HCT116 (cell line): Measurements from ENCODE around the gene LMTK3. TPM values are rescaled to one million over a fixed set of nuclear protein-coding genes. Genes with fewer than 3 reads are reported as not detected.

Experiments used
- ATAC-seq: fragments of 200-7000 bp; cut with Tn5 transposase; 2 replicates; pipeline ENCODE4 v1.9.1; 2020; ENCODE audit warnings: mild to moderate bottlenecking, moderate library complexity
- BruUV-seq: library from RNA; stranded (reverse); fragments of 400-500 nt; replicated peaks from 2 replicates; lab custom pipeline; 2021; lab: Mats Ljungman, UMichigan
- CTCF ChIA-PET: fragments of 300-600 bp; sonication (Branson Sonifier 250); formaldehyde crosslinking; loops from one replicate; lab custom pipeline; 2021; ENCODE audit warnings: antibody characterized with exemption; lab: Charles Lee
- POLR2A ChIA-PET: fragments of 300-600, 350-600 bp; sonication (Branson Sonifier 250); formaldehyde crosslinking; loops from one replicate; lab custom pipeline; 2021; ENCODE audit warnings: antibody characterized with exemption; lab: Charles Lee
- RAD21 ChIA-PET, 2 experiments: fragments of 300-600 bp; sonication (Branson Sonifier 250); formaldehyde crosslinking; loops; one replicate each; lab custom pipeline; 2023; ENCODE audit warnings: low total read pairs in 2 of 2; ENCODE audit not compliant: uncharacterized antibody in 2 of 2, unreplicated experiment in 2 of 2, low non-redundant PET in 1 of 2; lab: Charles Lee
- DNase-seq: peaks from one replicate; pipeline ENCODE4 v3.0.0-alpha.2; 2010; ENCODE audit warnings: low read depth, low spot score
- H2AFZ ChIP-seq: fragments of 200-600 bp; shearing (Covaris generic), sonication (generic); 2 replicates; pipeline ENCODE4 v1.6.1; 2017; ENCODE audit warnings: low read depth, mixed run types, mixed read lengths, antibody characterized with exemption, low read length; ENCODE audit not compliant: poor library complexity, severe bottlenecking
- H3K27ac ChIP-seq: 2 replicates; pipeline ENCODE4 v1.5.1; 2012; ENCODE audit warnings: low read depth, low read length
- H3K27me3 ChIP-seq: fragments of 200-600 bp; sonication (generic); 2 replicates; pipeline ENCODE4 v1.6.1; 2016; ENCODE audit warnings: mixed run types, low read length, mixed read lengths; ENCODE audit not compliant: insufficient read depth
- H3K36me3 ChIP-seq, 2 experiments: fragments of 200-500 bp in 1 of 2; fragments of 200-600 bp in 1 of 2; sonication (Bioruptor generic) in 1 of 2; sonication (generic) in 1 of 2; 2 replicates each; pipeline versions ENCODE4 v1.5.1 to v1.6.1; 2014 to 2016; ENCODE audit warnings: low read length in 2 of 2, inconsistent platforms in 1 of 2, mixed read lengths in 1 of 2, mixed run types in 1 of 2; ENCODE audit not compliant: insufficient read depth in 2 of 2, control insufficient read depth in 1 of 2
- H3K4me1 ChIP-seq, 2 experiments: fragments of 200-600 bp in 1 of 2; sonication (generic) in 1 of 2; 2 replicates each; pipeline versions ENCODE4 v1.5.1 to v1.6.1; 2012 to 2017; ENCODE audit warnings: low read length in 2 of 2, inconsistent platforms in 1 of 2, mild to moderate bottlenecking in 1 of 2, mixed read lengths in 1 of 2, mixed run types in 1 of 2, moderate library complexity in 1 of 2; ENCODE audit not compliant: insufficient read depth in 2 of 2, control insufficient read depth in 1 of 2
- H3K4me2 ChIP-seq: fragments of 200-600 bp; sonication (generic); 2 replicates; pipeline ENCODE4 v1.6.1; 2017; ENCODE audit warnings: mixed run types, low read length, mixed read lengths
- H3K4me3 ChIP-seq, 2 experiments: fragments of 200-600 bp in 1 of 2; sonication (generic) in 1 of 2; replicated peaks in 1 of 2; 2 replicates each; pipeline ENCODE4 v1.5.1; 2011 to 2016; ENCODE audit warnings: low read length in 2 of 2, control low read depth in 1 of 2, low read depth in 1 of 2, mild to moderate bottlenecking in 1 of 2, mixed read lengths in 1 of 2, mixed run types in 1 of 2
- H3K79me2 ChIP-seq: fragments of 200-600 bp; sonication (generic); 2 replicates; pipeline ENCODE4 v1.6.1; 2017; ENCODE audit warnings: mild to moderate bottlenecking, mixed run types, low read length, moderate library complexity, mixed read lengths; ENCODE audit not compliant: insufficient read depth
- H3K9ac ChIP-seq: fragments of 200-600 bp; sonication (generic); 2 replicates; pipeline ENCODE4 v1.6.1; 2016; ENCODE audit warnings: low read length, mixed read lengths
- H3K9me2 ChIP-seq: fragments of 200-600 bp; sonication (generic), shearing (Covaris generic); 2 replicates; pipeline ENCODE4 v1.6.1; 2017; ENCODE audit warnings: mixed run types, mild to moderate bottlenecking, moderate library complexity; ENCODE audit not compliant: insufficient read depth
- H3K9me3 ChIP-seq, 2 experiments: fragments of 200-500 bp in 1 of 2; fragments of 200-600 bp in 1 of 2; sonication (Bioruptor generic) in 1 of 2; sonication (generic) in 1 of 2; 2 replicates each; pipeline ENCODE4 v1.6.1; 2014 to 2017; ENCODE audit warnings: low read length in 2 of 2, mixed read lengths in 2 of 2, inconsistent platforms in 1 of 2, low read depth in 1 of 2, mild to moderate bottlenecking in 1 of 2, mixed run types in 1 of 2, moderate library complexity in 1 of 2; ENCODE audit not compliant: control insufficient read depth in 1 of 2, insufficient read depth in 1 of 2
- H4K20me1 ChIP-seq: fragments of 200-600 bp; sonication (generic), shearing (Covaris generic); 2 replicates; pipeline ENCODE4 v1.6.1; 2017; ENCODE audit warnings: mixed run types, mild to moderate bottlenecking, moderate library complexity; ENCODE audit not compliant: insufficient read depth
- EGR1 ChIP-seq: IDR thresholded peaks from 2 replicates; pipeline ENCODE4 v1.6.1; 2012; ENCODE audit warnings: low read depth
- FOSL1 ChIP-seq: IDR thresholded peaks from 2 replicates; pipeline ENCODE4 v1.6.1; 2012; ENCODE audit warnings: low read depth
- POLR2A ChIP-seq: IDR thresholded peaks from 2 replicates; pipeline ENCODE4 v1.7.0; 2011; ENCODE audit warnings: borderline replicate concordance; ENCODE audit not compliant: insufficient read depth, insufficient read length; ENCODE audit errors: extremely low read depth
- POLR2AphosphoS5 ChIP-seq: IDR thresholded peaks from 2 replicates; pipeline ENCODE4 v1.6.1; 2011; ENCODE audit warnings: mild to moderate bottlenecking, low read depth, low read length, moderate library complexity
- SIN3A ChIP-seq: IDR thresholded peaks from 2 replicates; pipeline ENCODE4 v1.6.1; 2012; ENCODE audit warnings: low read depth
- SP1 ChIP-seq: IDR thresholded peaks from 2 replicates; pipeline ENCODE4 v1.6.1; 2012; ENCODE audit warnings: low read depth
- TCF7L2 ChIP-seq: IDR thresholded peaks from 2 replicates; pipeline ENCODE4 v1.7.0; 2011; ENCODE audit warnings: borderline replicate concordance, inconsistent platforms; ENCODE audit not compliant: insufficient read depth, insufficient read length; ENCODE audit errors: extremely low read depth
- YY1 ChIP-seq: IDR thresholded peaks from 2 replicates; pipeline ENCODE4 v1.6.1; 2011; ENCODE audit warnings: low read length, low read depth, moderate library complexity, mild to moderate bottlenecking; ENCODE audit not compliant: insufficient replicate concordance; ENCODE audit errors: extremely low read depth
- ZFX ChIP-seq: fragments of 450-650 bp; IDR thresholded peaks from 2 replicates; pipeline ENCODE4 v1.6.1; 2017
- ZNF274 ChIP-seq: fragments of 200-500 bp; sonication (Bioruptor generic); IDR thresholded peaks from 2 replicates; pipeline ENCODE4 v1.6.1; 2014; ENCODE audit warnings: mild to moderate bottlenecking, low read depth, low read length, inconsistent platforms
- intact Hi-C: fragments of 100-400 bp; cut with micrococcal nuclease; formaldehyde crosslinking; loops from 2 replicates; pipeline ENCODE4 v1.10.0; 2022
- total RNA-seq: library from RNA; stranded (reverse); gene quantifications from one replicate; pipeline ENCODE4 v1.2.1, GENCODE V29; 2021; ENCODE audit not compliant: unreplicated experiment
- TF ChIP-seq, protein P1 (sequence below): IDR thresholded peaks from 2 replicates; pipeline ENCODE4 v1.6.1; 2012
- TF ChIP-seq, protein P2 (sequence below): IDR thresholded peaks from 2 replicates; pipeline ENCODE4 v1.6.1; 2011; ENCODE audit warnings: mild to moderate bottlenecking, low read length, moderate library complexity; ENCODE audit not compliant: insufficient replicate concordance; ENCODE audit errors: extremely low read depth

LMTK3 gene
- total RNA-seq, 1 experiment from 2014 or later, result 19.9 TPM

DNA sequence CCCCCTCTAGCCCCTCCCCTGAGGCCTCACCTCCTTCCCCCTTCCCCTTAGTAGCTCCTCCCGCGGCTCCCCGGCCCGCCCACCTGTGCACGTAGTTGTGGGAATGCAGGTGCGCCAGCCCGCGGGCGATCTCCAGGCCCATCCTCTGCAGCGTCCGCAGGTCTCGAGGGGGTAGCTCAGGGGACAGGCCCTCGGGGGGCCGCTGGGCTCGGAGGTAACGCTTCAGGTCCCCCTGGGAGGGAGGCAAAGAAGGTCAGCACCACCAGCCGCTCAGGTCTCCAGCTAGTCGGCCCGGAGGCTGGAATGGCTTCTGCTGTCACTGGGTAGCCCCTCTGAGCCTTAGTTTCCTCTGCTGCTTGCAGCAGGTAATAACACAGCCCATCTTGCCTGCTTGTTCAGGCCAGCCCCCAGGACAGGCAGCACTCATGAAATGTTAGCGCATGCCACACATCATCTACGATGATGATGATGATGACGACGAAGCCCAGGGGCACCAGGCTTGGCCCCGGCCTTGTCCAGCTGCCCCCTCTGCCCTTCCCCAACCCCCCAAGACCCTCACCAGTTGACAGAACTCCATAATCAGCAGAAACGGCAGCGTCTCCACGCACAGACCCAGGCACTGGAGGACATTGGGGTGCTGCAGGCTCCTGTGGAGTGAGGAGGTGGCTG, 9.2 kb downstream of the LMTK3 start:
- BruUV-seq, result TSS peak; percentile 85
- peak overlapping the region; percentile 94 for H3K4me2 ChIP-seq
- H3K9me2 ChIP-seq, result no peaks in the 10 kb centered on the region
- DNase-seq (no peak), ATAC-seq (peak; percentile 0; the same call in 1 of the 2 replicates)
- ChIA-PET POLR2A (interaction anchor here (0.6 to 1.2 kb wide), 10 partner anchors 7 to 122 kb away, joined by 3 to 11 read pairs (median 4); partner anchors contain the start of genes RPL18 and SPHK2), RAD21 (interaction anchor here (0.6 to 1.1 kb wide), 9 partner anchors 10 to 168 kb away, joined by 3 to 13 read pairs (median 5); partner anchors contain the start of genes RPL18 (in 1 of the 2) and SPHK2 (in 1 of the 2)), CTCF (interaction anchor here (1.0 to 1.5 kb wide), 7 partner anchors 10 to 190 kb away, joined by 4 to 32 read pairs (median 8); no protein-coding TSS in a partner anchor)
- peak overlapping the region; percentile 65 for H3K9ac ChIP-seq
- H3K27me3 ChIP-seq, result no peaks in the 10 kb centered on the region
- H3K4me1 ChIP-seq, result peaks cover 12 to 43% of the 10 kb centered on the region in 2 experiments
- intact Hi-C loops, result no loop called here
- H3K27ac ChIP-seq, result peak overlapping the region; percentile 61
- peak overlapping the region; percentile 49 to 64 for H3K4me3 ChIP-seq
- H4K20me1 ChIP-seq, result no peaks in the 10 kb centered on the region
- no peaks in the 10 kb centered on the region; a peak in 1 of 4 replicates for H3K36me3 ChIP-seq
- no peak overlapping the region for H2AFZ ChIP-seq
- H3K9me3 ChIP-seq, result no peaks in the 10 kb centered on the region
- H3K79me2 ChIP-seq, result no peaks in the 10 kb centered on the region; the same call in 1 of the 2 replicates
- TF ChIP-seq, protein P1, sequence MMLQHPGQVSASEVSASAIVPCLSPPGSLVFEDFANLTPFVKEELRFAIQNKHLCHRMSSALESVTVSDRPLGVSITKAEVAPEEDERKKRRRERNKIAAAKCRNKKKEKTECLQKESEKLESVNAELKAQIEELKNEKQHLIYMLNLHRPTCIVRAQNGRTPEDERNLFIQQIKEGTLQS, result no peak
- TF ChIP-seq POLR2AphosphoS5, result peak; percentile 69

DNA sequence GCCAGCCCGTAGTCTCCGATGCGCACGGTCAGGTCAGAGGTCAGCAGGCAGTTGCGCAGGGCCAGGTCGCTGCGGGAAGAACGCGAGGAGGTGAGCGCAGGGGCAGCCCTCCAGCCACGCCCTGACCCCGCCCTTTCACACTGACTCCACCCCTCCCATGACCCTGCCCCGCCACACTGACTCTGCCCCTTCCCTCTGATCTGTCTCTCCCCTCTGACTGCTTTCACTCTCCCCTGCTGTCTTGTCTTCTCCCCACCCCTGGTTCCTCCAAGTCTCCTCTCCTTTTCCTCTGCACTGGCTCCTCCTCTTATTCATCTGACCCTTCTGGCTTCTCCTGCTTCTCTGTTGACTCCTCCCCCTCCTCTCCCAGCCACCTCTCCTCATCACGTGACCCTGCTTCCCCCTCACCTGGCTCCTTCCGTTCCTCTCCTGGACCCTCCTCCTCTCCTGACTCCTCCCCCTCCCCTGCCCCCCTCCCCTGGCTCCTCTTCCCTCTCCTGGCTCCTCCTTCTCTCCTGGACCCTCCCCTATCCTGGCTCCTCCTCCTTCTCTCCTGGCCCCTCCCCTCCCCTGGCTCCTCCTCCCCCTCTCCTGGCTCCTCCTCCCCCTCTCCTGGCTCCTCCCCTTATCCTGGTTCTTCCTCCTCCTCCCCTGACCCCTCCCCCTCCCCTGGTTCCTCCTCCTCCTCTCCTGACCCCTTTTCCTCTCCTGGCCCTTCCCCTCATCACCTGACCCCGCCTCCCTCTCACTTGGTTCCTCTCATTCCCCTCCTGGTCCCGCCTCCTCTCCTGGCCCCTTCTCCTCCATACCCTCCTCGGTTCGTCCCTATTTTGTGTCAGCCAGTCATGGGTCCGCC, 9.9 kb downstream of the LMTK3 start:
- BruUV-seq, result no TSS peak
- intact Hi-C loops, result loop anchor here (1.0 kb wide), 1 partner anchor 8 kb away; no protein-coding TSS in a partner anchor
- DNase-seq, result peak; percentile 99
- peak overlapping the region; percentile 100 for H3K4me2 ChIP-seq
- H3K27me3 ChIP-seq, result no peaks in the 10 kb centered on the region
- no peaks in the 10 kb centered on the region; the same call in 1 of the 2 replicates for H3K79me2 ChIP-seq
- H3K4me1 ChIP-seq, result peaks cover 12 to 49% of the 10 kb centered on the region in 2 experiments
- ChIA-PET CTCF (interaction anchor here (1.0 to 1.5 kb wide), 7 partner anchors 9 to 189 kb away, joined by 4 to 32 read pairs (median 8); no protein-coding TSS in a partner anchor), RAD21 (interaction anchor here (0.6 to 1.1 kb wide), 11 partner anchors 8 to 167 kb away, joined by 3 to 13 read pairs (median 5); partner anchors contain the start of genes RPL18 (in 1 of the 2) and SPHK2 (in 1 of the 2)), POLR2A (interaction anchor here (0.6 to 1.2 kb wide), 10 partner anchors 8 to 122 kb away, joined by 3 to 11 read pairs (median 4); partner anchors contain the start of genes RPL18 and SPHK2)
- H3K4me3 ChIP-seq, result peak overlapping the region; percentile 86 to 97
- H2AFZ ChIP-seq, result no peak overlapping the region
- H3K27ac ChIP-seq, result peak overlapping the region; percentile 92
- no peaks in the 10 kb centered on the region for H3K9me2 ChIP-seq
- peak overlapping the region; percentile 93 for H3K9ac ChIP-seq
- no peaks in the 10 kb centered on the region; a peak in 1 of 4 replicates for H3K36me3 ChIP-seq
- peak; percentile 80 for ATAC-seq
- no peaks in the 10 kb centered on the region for H4K20me1 ChIP-seq
- H3K9me3 ChIP-seq, result no peaks in the 10 kb centered on the region
- TF ChIP-seq POLR2AphosphoS5 (peak; percentile 80), FOSL1 (no peak), TCF7L2 (peak; percentile 49), SP1 (peak; percentile 43), ZNF274 (no peak), EGR1 (no peak), POLR2A (peak; percentile 32), ZFX (no peak), YY1 (no peak), SIN3A (no peak)
- TF ChIP-seq, protein P1, result no peak
- TF ChIP-seq, protein P2, sequence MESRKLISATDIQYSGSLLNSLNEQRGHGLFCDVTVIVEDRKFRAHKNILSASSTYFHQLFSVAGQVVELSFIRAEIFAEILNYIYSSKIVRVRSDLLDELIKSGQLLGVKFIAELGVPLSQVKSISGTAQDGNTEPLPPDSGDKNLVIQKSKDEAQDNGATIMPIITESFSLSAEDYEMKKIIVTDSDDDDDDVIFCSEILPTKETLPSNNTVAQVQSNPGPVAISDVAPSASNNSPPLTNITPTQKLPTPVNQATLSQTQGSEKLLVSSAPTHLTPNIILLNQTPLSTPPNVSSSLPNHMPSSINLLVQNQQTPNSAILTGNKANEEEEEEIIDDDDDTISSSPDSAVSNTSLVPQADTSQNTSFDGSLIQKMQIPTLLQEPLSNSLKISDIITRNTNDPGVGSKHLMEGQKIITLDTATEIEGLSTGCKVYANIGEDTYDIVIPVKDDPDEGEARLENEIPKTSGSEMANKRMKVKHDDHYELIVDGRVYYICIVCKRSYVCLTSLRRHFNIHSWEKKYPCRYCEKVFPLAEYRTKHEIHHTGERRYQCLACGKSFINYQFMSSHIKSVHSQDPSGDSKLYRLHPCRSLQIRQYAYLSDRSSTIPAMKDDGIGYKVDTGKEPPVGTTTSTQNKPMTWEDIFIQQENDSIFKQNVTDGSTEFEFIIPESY, result no peak
